DOHH2 (cell line): Measurements from ENCODE around the gene CAMSAP1.

ENCODE experiments used
- H3F3A ChIP-seq: fragments of 200-600 bp; sonication (generic), shearing (Covaris generic); 2 replicates; pipeline ENCODE4 v1.6.0; 2016; ENCODE audit warnings: antibody characterized with exemption, mild to moderate bottlenecking; ENCODE audit not compliant: control insufficient read depth, insufficient read depth
- H3K27ac ChIP-seq: fragments of 200-600 bp; sonication (generic); 2 replicates; pipeline ENCODE4 v1.5.1; 2014; ENCODE audit warnings: low read depth, mild to moderate bottlenecking, low read length, moderate library complexity
- H3K27me3 ChIP-seq: fragments of 200-600 bp; sonication (generic); 2 replicates; pipeline ENCODE4 v1.6.1; 2014; ENCODE audit warnings: mild to moderate bottlenecking, low read length, mixed read lengths; ENCODE audit not compliant: control insufficient read depth
- H3K36me3 ChIP-seq: fragments of 200-600 bp; sonication (generic); 2 replicates; pipeline ENCODE4 v1.6.1; 2014; ENCODE audit warnings: mild to moderate bottlenecking, low read length, moderate library complexity, mixed read lengths; ENCODE audit not compliant: control insufficient read depth
- H3K4me1 ChIP-seq: fragments of 200-600 bp; sonication (generic); 2 replicates; pipeline ENCODE4 v1.6.1; 2014; ENCODE audit warnings: mild to moderate bottlenecking, low read length, mixed read lengths; ENCODE audit not compliant: control insufficient read depth
- H3K4me2 ChIP-seq: fragments of 200-600 bp; sonication (generic); 2 replicates; pipeline ENCODE4 v1.6.0; 2014; ENCODE audit warnings: mild to moderate bottlenecking, low read length, moderate library complexity
- H3K4me3 ChIP-seq: fragments of 200-600 bp; sonication (generic); 2 replicates; pipeline ENCODE4 v1.5.1; 2014; ENCODE audit warnings: mild to moderate bottlenecking, low read length, mixed read lengths
- H3K79me2 ChIP-seq: fragments of 200-600 bp; sonication (generic); 2 replicates; pipeline ENCODE4 v1.6.1; 2014; ENCODE audit warnings: mild to moderate bottlenecking, low read length, mixed read lengths; ENCODE audit not compliant: control insufficient read depth
- H3K9me2 ChIP-seq: fragments of 200-600 bp; sonication (generic); replicated peaks from 2 replicates; pipeline ENCODE4 v1.6.1; 2014; ENCODE audit warnings: mild to moderate bottlenecking, low read length, mixed read lengths; ENCODE audit not compliant: control insufficient read depth
- H3K9me3 ChIP-seq: fragments of 200-600 bp; sonication (generic); 2 replicates; pipeline ENCODE4 v1.6.1; 2014; ENCODE audit warnings: antibody characterized with exemption, low read length, mixed read lengths; ENCODE audit not compliant: control insufficient read depth, insufficient read depth
- H4K20me1 ChIP-seq: fragments of 200-600 bp; sonication (generic); 2 replicates; pipeline ENCODE4 v1.6.0; 2014; ENCODE audit warnings: low read depth, mild to moderate bottlenecking, antibody characterized with exemption, low read length, moderate library complexity; ENCODE audit not compliant: control insufficient read depth, insufficient read depth
- CTCF ChIP-seq: fragments of 200-600 bp; sonication (generic); IDR thresholded peaks from one replicate; pipeline ENCODE4 v1.5.1; 2014; ENCODE audit warnings: antibody characterized with exemption, mild to moderate bottlenecking, low read depth, low read length; ENCODE audit not compliant: poor library complexity, severe bottlenecking
- EZH2phosphoT487 ChIP-seq: fragments of 200-600 bp; sonication (generic); IDR thresholded peaks from 2 replicates; pipeline ENCODE4 v1.6.1; 2017; ENCODE audit warnings: borderline replicate concordance, mild to moderate bottlenecking, antibody characterized with exemption, low read length, moderate library complexity, mixed read lengths

CAMSAP1 gene

DNA sequence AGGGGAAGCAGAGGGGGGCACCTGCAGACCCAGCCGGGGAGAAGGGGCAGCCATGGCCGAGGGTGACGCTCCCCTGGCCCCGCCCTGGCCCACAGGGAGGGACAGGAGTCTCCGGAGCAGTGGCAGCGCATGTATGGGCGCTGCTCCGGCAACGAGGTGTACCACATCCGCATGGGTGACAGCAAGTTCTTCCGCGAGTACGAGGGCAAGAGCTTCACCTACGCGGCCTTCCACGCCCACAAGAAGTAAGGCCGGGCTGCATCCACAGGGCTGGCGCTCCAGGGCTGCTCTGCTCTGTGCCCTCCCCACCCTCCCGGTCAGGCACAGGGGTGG lies 137.2 kb downstream of the CAMSAP1 start:
- H3F3A ChIP-seq = no peaks in the 10 kb centered on the region
- no peak overlapping the region for H3K4me3 ChIP-seq
- no peaks in the 10 kb centered on the region for H3K27me3 ChIP-seq
- no peaks in the 10 kb centered on the region for H4K20me1 ChIP-seq
- H3K36me3 ChIP-seq = no peaks in the 10 kb centered on the region
- no peaks in the 10 kb centered on the region for H3K4me1 ChIP-seq
- H3K27ac ChIP-seq = no peak overlapping the region
- no peaks in the 10 kb centered on the region for H3K9me2 ChIP-seq
- no peaks in the 10 kb centered on the region; the same call in 1 of the 2 replicates for H3K9me3 ChIP-seq
- no peaks in the 10 kb centered on the region for H3K79me2 ChIP-seq
- no peak overlapping the region for H3K4me2 ChIP-seq
- TF ChIP-seq EZH2phosphoT487 (no peak), CTCF (no peak)

- TF ChIP-seq EZH2phosphoT487 (no peak), CTCF (no peak)
- Histone ChIP-seq H3K79me2 (no peaks in the 10 kb centered on the region), H3K4me2 (no peak overlapping the region), H3K9me2 (no peaks in the 10 kb centered on the region), H3F3A (no peaks in the 10 kb centered on the region), H4K20me1 (no peaks in the 10 kb centered on the region), H3K4me1 (no peaks in the 10 kb centered on the region), H3K4me3 (no peak overlapping the region), H3K36me3 (no peaks in the 10 kb centered on the region), H3K27me3 (no peaks in the 10 kb centered on the region), H3K27ac (no peak overlapping the region), H3K9me3 (no peaks in the 10 kb centered on the region; the same call in 1 of the 2 replicates)
Observed at GRCh38 chr9:135769489-135770202, 137.7 kb downstream of the CAMSAP1 start.

- TF ChIP-seq CTCF (no peak), EZH2phosphoT487 (no peak)
Observed at GRCh38 chr9:135768516-135769218, 138.7 kb downstream of the CAMSAP1 start.

More at GRCh38 chr9:135768516-135769218, 138.7 kb downstream of the CAMSAP1 start:
- Histone ChIP-seq H3K9me3 (no peaks in the 10 kb centered on the region; the same call in 1 of the 2 replicates), H3K36me3 (no peaks in the 10 kb centered on the region), H3K27me3 (no peaks in the 10 kb centered on the region), H3K27ac (no peak overlapping the region), H4K20me1 (no peaks in the 10 kb centered on the region), H3F3A (no peaks in the 10 kb centered on the region), H3K9me2 (no peaks in the 10 kb centered on the region), H3K79me2 (no peaks in the 10 kb centered on the region), H3K4me1 (no peaks in the 10 kb centered on the region), H3K4me3 (no peak overlapping the region), H3K4me2 (no peak overlapping the region)
